ENCODE data around the gene RNH1.

Gene RNH1

DNA sequence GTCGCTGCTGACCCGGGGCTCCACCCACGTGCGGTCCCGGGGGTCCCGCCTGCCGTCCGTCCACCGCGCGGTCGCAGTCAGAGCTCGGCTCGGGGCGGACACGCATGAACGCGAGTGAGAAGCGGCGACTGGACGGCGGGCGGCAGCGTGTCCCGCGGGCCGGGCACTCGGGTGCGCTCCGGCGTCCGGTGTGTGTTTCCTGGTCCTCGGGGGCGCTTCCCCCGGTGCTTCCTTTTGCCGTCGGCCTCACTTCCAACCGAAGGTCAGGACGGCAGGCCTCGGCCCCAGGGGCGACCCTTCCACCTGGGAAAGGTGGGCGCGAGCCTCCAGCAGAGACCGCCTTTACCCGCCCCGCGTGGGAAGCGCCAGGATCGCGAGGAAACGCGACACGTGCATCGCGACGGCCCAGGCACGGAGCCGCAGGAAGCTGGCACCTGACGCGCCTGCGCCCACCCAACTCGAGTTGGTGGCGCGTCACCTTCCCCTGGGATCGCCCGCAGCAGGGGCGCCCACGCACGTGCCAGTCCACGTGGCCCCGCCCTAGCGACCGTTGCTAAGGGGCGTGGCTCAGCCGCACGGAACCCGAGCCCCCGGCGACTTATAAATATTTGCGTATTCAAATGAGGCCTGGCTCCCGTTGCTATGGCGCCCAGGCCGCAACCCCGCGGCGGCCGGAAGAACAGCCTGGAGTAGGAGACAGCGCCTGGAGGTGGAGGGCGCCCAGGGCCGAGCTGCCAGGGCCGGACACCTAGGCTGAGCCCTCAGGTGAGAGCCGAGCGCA, 30.0 kb upstream of the RNH1 start, which contains the start of gene LRRC56:
LRRC56 (plus strand) TSS at position 687 of the 781 bp plus-strand sequence. CDS start 3,158 bp downstream, outside the sequence.
- peak; percentile 99 for DNase-seq

DNA sequence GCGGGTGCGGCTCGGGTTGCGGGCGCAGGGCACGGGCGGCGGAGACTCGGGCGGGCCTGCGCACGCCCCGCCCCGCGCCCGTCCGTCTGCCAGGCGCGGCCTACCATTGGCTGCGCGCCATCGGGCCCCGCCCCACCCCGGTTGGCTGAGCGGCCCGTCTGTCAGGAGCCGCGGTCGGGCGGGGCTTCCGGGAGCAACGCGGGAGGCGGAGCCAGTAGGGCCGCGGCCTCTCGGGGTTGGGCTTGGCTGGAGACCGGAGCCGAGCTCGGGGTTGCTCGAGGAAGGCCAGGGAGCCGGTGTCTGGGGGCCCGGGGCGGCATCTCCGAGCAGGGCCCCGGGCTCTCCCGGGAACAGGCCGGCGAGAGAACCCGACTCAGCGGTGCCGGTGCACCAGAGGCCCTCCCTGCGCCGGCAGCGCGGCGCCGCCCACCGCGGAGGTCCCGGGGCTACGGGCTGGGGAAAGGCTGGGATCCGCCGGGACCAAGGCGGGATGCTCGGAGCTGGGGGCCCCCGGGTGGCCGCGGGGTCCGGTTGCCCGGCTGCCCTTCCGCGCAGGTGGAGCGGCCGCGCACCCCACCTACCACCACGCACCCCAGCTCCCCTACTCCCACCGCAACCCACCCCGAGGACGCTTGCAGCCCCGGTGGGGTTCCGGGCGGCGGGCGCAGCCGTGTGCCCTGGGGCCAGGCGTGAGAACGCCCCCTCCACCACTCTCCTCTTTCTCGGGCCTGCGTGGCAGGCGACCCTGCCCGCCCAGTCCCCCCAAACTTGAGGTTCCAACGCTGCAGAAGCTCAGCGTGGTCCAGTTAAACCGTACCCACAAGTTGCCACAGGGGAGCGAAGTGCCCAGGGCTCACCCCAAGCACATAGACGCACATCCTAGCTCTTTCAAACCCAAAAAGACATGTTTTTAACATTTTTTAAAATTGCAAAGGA, 28.7 kb upstream of the RNH1 start, which contains the start of gene HRAS:
HRAS (minus strand) TSS at position 58 of the 936 bp plus-strand sequence.
- DNase-seq = peak; percentile 97

DNA sequence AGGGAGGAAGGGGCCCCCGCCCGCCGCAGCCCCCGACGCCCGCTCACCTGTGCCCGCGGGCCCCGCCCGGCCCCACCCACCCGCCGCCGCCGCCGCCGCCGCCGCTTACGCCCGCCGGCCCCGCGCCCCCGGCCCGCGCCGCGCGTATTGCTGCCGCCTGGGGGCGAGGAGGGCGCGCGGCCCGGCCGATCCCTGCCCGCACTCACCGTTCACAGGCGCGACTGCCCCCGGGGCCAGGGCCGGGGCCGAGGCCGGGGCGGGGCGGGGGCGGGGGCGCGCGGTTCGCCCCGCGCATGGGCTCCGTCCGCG, 28.1 kb upstream of the RNH1 start:
- DNase-seq = no peak

DNA sequence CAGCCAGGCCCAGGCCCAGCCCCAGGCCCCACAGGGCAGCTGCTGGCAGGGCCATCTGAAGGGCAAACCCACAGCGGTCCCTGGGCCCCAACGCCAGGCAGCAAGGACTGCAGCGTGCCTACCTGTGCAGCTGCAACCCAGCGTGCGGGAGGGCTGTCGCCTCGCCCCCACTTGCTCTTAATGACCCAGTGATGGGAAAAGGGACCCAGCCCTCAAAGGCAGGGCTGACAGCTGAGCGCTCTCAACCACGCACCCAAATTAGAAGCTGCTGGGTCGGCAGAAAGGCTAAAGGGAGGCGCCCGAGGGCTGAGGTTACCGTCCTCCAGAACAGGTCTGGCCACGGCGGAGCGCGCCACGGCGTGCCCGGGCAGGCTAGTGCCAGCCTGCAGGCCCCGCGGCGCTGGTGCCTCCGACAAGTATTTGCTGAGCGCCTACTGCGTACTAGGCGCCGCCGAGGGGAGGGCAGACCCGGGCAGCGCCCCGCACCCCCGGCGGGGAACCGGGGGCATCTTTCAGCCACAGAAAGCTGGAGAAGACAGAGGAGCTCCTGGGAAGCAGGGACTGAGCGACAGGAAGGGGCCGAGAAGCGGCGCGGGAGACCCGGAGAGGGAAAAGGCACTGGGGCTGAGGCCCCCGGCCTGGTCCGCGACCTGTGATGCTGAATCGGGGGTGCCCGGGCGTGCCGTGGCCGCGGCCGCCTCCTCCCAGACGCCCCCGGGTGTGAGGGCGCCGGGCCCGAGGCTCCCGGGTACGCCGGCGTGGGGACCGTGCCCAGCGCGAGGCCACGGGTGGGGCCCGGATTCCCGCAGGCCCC, 27.6 kb upstream of the RNH1 start:
- DNase-seq = peak; percentile 69

DNA sequence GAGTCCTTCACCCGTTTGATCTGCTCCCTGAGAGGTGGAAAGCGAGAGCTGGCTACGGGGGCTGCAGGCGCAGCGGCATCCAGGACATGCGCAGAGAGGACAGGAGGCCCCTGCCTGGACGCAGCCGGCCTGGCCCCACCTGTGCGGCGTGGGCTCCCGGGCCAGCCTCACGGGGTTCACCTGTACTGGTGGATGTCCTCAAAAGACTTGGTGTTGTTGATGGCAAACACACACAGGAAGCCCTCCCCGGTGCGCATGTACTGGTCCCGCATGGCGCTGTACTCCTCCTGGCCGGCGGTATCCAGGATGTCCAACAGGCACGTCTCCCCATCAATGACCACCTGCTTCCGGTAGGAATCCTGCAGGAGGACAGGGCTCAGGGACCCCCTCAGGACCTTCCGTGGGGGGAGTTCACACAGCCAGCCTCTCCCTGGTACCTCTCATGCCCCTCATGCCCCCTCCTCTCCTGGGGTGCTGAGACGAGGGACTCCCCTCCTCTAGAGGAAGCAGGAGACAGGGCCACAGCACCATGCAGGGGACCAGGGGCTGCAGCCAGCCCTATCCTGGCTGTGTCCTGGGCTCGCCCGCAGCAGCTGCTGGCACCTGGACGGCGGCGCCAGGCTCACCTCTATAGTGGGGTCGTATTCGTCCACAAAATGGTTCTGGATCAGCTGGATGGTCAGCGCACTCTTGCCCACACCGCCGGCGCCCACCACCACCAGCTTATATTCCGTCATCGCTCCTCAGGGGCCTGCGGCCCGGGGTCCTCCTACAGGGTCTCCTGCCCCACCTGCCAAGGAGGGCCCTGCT, 26.7 kb upstream of the RNH1 start:
- peak; percentile 50 for DNase-seq

DNA sequence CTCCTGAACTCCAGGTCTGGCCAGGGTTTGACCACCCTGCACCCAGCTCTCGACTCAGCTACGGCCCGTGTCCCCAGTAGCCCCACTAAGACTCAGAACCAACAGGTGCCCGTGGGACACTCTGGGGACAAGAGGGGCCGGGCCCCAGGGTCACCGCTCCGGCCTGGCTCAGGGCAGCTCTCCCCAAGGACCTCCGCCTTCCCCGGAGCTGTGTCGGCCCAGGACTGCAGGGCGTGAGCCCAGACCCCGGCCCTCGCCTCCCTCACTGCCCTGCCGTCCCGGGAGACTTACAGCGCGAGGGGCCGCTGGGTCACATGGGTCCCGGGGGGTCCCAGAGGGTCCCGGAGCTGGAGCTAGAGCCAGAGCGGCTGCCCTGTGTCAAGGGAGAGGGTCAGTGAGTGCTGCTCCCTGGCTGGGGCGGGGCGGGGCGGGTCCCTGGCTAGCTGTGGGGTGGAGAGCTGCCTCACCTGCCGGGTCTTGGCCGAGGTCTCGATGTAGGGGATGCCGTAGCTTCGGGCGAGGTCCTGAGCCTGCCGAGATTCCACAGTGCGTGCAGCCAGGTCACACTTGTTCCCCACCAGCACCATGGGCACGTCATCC, 26.0 kb upstream of the RNH1 start:
- peak; percentile 51 for DNase-seq

DNA sequence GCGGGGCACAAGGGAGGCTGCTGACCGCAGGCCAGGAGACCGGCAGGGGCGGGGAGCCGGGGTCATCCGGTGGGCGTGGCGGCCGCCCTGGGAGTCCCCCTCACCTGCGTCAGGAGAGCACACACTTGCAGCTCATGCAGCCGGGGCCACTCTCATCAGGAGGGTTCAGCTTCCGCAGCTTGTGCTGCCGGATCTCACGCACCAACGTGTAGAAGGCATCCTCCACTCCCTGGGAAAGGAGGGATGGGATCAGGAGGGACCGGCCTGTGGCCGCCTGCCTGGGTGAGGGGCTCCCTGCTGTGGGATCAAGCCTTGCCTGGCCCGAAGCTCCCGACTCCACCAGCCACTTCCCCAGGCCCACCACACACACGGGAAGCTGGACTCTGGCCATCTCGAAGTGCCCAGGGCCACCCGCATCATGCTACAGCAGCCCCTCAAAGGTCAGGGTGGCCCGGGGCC, 25.5 kb upstream of the RNH1 start:
- no peak for DNase-seq

DNA sequence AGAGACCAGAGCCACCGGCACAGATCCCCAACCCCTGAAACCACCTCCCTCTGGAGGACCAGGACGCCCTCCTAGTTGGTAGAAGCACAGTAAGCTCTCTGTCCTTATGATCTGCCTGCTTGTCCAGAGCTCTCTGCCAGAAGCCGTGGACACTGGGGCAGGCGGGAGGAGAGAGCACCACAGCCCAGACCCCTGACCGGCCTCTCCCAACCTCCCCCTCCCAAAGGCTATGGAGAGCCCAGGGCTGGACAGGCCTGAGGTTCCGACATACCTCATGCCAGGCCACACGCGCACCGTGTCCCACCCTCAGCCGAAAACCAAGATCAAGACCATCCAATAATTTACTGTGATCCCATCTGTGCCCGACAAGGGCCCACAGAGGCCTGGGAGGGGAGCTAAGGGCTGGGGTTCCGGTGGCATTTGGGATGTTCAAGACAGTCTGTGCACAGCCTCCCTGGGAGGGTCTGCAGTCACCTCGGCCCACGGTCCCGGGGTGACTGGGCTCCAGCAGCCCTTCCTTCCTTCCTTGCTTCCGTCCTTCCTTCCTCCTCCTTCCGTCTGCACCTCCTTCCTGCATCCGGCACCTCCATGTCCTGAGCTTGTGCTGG, 25.0 kb upstream of the RNH1 start:
- DNase-seq = no peak

DNA sequence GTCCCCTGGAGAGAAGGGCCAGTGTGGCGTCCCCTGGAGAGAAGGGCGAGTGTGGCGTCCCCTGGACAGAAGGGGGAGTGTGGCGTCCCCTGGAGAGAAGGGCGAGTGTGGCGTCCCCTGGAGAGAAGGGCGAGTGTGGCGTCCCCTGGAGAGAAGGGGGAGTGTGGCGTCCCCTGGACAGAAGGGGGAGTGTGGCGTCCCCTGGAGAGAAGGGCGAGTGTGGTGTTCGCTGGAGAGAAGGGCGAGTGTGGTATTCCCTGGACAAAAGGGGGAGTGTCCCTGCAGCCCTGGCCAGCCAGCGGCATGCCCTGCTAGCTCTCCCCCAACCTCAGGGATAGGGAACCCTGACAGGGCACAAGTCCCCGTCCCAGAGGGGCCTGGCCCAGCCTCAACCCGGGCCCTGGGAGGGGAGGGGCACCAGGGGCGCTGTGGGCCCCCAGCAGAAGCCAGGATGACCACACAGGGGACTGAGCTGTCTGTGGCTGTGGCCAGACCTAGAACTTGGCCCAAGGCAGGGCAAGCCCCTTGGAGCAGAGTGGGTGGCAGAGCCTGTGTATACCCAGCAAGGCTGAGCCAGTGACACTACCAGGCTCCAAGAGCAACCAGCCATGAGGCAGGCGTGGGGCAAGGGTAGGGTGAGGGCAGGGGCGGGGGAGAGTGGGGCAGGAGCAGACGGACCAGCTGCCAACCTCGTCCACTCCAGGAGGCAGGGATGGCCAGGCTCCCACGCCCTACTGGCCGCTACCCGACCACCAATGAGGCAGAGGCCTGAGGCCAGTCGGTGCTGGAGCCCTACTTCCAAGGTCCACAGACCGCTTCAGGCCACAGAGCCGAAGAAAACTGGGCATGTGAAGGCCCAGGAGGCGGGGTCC, 24.2 kb upstream of the RNH1 start:
- no peak for DNase-seq

DNA sequence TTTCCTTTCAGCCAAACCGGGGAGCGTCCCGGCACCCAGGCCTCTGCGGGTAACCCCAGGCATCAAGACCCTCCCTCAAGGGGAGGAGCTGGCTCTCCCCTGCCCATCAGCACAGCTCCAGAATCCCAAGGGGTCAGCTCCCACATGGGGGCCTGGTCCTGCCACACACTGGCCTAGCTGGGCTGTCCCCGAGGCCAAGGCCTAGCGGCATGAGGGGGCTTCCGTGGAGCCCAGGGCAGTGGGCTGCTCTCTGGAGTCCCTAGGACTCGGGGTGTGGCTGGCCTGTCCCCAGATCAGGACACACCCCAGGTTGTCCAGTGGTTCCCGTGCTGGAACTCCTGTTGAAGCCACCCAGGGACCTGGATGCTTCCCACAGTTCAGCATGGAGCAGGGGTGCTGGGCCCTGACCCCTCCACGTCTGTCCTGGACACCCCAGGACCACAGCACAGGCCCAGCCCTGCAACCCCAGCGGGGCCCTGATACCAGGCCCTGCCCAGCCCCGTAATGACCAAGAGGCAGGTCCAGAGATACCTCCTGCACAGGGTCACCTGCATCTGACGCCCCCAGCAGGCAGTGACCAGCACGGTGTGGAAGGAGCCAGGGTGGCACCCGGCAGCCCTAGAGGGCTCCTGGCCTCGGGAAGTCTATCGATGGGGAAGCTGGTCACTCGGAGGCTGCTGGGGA, 22.8 kb upstream of the RNH1 start:
- no peak for DNase-seq

DNA sequence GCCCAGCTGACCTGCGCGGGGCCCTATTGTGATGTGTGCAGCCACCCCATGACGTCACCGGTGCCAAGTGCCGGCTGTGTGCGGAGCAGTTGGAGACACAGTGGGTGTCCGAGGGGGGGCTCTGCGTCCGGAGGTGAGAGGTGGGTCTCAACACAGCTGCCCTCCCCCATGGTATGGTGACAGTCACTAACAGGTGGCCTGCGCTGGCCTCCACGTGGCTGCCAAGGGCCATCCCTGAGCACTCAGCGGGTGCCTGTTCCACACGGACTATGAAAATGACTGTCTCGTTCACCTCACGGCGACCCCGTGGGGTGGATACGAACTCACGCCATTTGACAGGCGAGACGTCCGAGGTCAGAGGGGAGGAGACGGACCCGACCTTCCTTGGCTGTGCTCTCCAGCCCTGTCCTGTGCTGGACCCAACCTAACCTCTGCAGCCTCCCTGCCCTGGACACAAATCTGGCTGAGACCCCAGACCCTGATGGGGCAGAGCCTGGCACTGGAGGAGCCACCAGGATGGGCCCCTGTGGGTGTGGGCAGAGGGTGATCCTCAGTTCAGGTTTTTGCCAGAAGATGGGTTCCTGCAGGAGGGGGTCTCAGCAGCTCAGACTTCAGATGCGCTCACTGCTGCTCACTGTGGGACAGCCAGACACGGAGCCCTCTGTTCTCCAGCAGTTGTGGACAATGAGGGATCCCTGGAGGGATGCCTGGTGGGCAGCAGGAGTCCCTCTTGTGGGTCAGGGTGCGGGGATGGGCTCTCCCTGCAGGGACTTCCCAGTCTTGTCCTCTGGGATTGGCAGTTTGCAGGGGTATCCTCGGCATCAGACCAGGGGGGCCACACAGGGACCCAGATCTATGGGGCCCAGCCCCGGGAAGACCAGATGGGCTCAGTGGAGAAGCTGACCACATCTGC, 22.0 kb upstream of the RNH1 start:
- DNase-seq = peak; percentile 49

DNA sequence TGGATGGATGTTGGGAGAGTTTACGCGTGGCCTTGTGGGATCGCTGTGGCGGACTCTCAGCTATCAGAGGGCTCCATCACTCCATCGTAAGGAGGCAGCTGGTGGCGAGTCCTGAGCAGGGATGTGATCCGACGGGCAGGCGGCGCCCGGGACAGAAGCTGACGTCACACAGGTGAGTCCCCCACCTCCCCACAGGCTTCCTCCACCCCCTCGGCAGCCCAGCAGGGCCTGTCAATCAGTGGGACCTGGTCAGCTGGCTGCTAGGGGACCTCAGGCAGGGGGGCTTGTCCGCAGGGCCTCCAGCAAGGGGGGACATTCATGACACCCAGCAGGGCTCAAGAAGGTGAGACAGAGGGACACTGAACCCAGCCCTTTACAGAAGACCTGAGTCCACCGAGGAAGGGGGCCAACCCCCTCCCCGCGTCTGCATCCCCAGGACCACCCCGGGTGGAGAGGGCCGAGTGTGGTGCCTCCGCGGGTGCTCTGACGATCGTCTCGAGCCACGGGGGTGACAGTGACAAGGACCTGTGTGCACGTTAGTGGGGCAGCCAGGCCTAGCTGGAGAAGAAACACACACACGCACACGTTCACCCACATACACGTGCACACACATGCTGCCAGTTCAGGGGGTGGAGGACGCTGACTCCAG, 21.2 kb upstream of the RNH1 start:
- no peak for DNase-seq

DNA sequence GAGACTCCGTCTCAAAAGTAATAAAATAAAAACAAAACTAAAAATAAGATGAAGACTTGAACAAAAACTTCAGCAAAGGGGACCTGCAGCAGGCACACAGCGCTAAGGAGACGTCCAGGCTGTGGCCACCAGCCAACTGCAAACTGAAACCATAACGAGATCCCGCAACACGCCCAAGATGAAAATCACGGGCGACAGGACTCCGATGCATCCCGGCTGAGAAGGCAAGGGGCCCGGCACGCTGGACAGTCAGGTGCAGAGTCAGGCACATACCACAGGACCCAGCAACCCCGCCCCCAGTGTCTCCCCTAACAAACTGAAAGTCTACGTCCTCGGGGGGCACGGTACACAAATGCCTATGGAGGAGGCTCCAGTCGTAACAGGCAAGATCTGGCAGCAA, 19.1 kb upstream of the RNH1 start:
- DNase-seq = no peak

DNA sequence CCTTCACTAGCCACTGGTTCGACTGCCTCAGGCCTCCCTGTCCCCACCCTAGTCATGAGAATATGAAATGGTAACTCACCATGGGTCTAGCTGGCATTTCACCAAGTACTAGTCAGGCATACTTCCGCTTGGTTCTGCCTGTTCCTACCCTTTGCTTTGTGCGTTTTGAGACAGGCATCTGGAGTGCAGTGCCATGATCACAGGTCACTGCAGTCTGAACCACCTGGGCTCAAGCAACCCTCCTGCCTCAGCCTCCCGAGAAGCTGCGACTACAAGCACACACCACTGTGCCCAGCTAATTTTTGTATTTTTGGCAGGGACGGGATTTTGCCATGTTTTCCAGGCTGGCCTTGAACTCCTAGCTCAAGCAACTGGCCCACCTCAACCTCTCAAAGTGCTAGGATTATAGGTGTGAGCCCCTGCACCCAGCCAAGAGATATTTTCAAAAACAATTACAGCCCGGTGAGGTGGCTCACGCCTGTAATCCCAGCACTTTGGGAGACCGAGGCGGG, 14.2 kb upstream of the RNH1 start:
- no peak for DNase-seq

DNA sequence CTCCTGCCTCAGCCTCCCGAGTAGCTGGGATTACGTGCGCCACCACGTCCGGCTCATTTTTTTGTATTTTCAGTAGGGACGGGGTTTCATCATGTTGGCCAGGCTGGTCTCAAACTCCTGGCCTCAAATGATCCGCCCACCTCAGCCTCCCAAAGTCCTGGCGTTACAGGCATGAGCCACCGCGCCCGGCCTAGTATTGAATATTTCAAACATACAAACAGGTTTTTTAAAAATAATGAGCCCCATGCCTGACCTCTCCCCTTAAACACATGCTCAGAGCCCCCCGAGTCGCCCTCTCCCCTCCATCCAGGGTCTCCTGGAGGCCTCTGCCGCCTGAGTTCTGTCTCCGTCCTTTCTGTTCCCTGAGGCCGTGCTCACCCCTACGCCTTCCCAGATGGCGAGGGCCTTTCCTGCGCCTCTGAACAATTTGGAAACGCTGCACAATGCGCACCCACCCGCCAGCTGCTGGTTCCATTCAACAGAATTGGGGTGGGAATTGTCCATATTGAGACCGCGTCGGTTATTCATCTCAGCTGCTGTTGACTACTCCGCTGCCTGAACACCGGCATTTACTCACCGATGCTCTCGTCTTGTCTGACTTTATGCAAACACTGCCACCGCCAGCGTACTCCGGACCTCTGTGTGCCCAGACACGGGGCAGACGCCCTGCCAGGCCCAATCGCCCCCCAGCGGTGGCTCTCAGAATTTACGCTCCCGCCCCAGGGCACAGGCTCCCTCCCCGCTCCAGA, 13.6 kb upstream of the RNH1 start:
- DNase-seq = no peak

DNA sequence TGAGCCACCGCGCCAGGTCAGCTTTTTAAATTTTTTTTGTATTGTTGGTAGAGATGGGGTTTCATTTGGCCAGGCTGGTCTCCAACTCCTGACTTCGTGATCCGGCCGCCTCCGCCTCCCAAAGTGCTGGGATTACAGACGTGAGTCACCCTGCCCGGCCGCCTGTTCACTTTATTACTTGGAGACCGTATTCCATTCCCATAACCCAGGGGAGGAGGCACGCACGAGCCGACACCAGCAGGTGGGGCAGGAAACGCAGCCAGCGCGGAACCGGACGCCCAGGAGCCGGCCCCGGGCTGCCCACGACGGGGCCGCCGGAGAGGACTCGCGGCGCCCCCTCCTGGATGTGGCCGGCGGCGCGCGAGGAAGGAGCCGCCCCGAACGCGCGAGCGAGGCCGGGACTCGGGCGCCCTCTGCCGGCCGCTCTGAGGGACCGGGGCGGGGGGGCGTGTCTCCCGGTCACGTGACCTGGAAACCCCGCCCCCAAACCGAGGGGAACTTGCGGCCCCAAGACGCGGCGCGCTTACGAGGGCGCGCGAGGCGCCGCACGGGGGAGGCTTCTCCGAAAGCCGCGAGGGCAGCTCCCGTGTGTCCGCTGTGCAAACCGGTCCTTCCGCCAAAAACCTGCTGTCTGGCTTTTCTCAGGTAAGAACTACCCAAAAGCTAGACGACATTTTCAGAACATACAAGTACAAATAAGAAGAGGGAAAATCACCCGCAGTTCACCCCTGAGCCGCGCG, 11.6 kb upstream of the RNH1 start:
- DNase-seq = peak; percentile 99
